AG04449 (cell line): ENCODE measurements around the gene SLC39A9.
"Not testable (repeated sequence)": the region's sequence is repeated elsewhere in the genome, so short reads cannot be mapped to it uniquely, and the experiment has no call there.

ENCODE experiments used
- CTCF ChIA-PET: fragments of 350-600 bp; formaldehyde crosslinking; extraction: SDS; loops from one replicate; lab custom pipeline; 2021; ENCODE audit warnings: antibody characterized with exemption; lab: Yijun Ruan, JAX
- POLR2A ChIA-PET: fragments of 400-600, 350-600 bp; formaldehyde crosslinking; extraction: SDS; loops from one replicate; lab custom pipeline; 2020; ENCODE audit warnings: antibody characterized with exemption, inconsistent platforms; lab: Yijun Ruan, JAX
- DNase-seq: peaks from one replicate; pipeline ENCODE4 v3.0.0-alpha.2; 2010; ENCODE audit warnings: low read depth, low spot score
- H3K4me3 ChIP-seq: 2 replicates; pipeline ENCODE4 v1.5.1; 2011; ENCODE audit warnings: low read depth, mild to moderate bottlenecking, control low read depth, low read length
- TF ChIP-seq, protein P1 (sequence below): IDR thresholded peaks from one replicate; pipeline ENCODE4 v1.5.1; 2011; ENCODE audit warnings: mild to moderate bottlenecking, moderate library complexity, low read length, control low read depth, inconsistent platforms; ENCODE audit not compliant: insufficient read depth; ENCODE audit errors: missing control alignments

Gene SLC39A9

DNA sequence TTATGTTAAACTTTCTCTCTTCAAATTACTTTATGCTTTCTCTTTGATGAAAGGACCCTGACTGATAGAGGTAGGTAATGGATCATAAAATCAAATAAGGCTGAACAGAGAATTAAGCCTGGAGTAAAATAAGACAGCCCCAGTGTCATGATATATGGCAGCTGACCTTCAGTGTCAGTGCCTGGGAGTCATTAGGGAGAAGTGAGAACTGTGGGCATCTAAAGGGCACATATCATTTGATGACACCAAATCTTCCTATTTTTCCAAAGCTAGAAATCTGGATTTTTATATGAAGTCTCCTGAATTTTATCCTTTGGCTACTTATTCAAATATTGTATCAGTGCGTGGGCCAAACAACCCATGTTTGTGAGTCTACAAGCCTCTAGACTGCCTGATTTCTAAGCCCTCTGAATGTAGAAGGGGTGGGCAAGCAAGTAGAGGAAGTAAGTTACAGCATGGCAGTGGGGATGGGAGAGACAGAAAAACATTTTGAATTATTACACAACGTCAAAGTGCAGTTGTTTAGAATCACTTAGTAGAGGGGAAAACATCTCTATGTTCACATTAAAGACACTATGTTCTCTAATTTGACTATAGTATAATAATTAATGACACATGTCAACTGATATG lies 10.0 kb downstream of the SLC39A9 start:
- no peak for DNase-seq
- TF ChIP-seq, protein P1, sequence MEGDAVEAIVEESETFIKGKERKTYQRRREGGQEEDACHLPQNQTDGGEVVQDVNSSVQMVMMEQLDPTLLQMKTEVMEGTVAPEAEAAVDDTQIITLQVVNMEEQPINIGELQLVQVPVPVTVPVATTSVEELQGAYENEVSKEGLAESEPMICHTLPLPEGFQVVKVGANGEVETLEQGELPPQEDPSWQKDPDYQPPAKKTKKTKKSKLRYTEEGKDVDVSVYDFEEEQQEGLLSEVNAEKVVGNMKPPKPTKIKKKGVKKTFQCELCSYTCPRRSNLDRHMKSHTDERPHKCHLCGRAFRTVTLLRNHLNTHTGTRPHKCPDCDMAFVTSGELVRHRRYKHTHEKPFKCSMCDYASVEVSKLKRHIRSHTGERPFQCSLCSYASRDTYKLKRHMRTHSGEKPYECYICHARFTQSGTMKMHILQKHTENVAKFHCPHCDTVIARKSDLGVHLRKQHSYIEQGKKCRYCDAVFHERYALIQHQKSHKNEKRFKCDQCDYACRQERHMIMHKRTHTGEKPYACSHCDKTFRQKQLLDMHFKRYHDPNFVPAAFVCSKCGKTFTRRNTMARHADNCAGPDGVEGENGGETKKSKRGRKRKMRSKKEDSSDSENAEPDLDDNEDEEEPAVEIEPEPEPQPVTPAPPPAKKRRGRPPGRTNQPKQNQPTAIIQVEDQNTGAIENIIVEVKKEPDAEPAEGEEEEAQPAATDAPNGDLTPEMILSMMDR = no peak
- CTCF ChIA-PET = interaction anchor here (1.0 kb wide), 1 partner anchor 16 kb away, joined by 3 read pairs; no protein-coding TSS in a partner anchor
- POLR2A ChIA-PET = no interaction called here
- H3K4me3 ChIP-seq = no peak overlapping the region

DNA sequence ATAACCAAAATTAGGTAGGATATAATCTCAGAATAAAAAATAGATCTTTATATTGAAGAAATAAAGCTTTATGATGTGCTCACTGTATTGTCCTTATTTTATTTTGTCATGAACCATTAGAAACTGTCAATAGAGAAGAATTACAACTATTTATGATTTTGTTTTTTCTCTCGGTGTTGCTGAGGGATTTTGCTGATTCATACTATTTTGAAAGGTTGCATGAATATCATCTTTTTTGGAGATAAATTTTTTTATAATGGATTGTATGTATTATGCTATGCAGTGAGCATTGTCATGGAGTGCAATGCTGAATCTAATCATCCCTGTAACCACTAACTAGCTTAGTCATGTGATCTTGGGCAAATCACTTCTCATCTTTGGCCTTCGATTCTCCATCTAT lies 15.0 kb downstream of the SLC39A9 start:
- H3K4me3 ChIP-seq = no peak overlapping the region
- DNase-seq = no peak
- ChIA-PET CTCF (no interaction called here), POLR2A (no interaction called here)
- TF ChIP-seq, protein P1 = no peak

DNA sequence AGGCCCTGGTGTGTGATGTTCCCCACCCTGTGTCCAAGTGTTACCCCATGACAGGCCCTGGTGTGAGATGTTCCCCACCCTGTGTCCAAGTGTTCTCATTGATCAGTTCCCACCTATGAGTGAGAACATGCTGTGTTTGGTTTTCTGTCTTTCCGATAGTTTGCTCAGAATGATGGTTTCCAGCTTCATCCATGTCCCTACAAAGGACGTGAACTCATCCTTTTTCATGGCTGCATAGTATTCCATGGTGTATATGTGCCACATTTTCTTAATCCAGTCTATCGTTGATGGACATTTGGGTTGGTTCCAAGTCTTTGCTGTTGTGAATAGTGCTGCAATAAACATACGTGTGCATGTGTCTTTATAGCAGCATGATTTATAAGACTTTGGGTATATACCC lies 17.6 kb downstream of the SLC39A9 start:
- CTCF ChIA-PET, H3K4me3 ChIP-seq, POLR2A ChIA-PET, DNase-seq: not testable (repeated sequence)

DNA sequence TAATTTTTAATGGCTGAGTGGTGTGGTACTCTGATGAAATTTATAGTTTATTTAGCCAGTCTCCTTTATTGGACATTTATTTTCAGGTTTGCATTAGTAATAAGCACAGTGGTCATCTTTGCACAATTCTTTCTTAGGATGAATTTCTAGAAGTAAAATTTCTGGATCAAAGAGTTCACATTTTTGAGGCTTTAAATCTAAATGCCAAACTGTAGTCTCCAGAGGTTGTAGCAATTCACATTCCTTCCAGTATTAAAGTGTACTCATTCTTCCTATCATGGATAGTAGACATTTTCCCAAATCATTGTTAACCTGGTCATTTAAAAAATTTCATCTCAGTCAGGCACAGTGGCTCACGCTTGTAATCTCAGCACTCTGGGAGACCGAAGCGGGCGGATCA lies 24.8 kb downstream of the SLC39A9 start:
- ChIA-PET CTCF (interaction anchor here (1.5 kb wide), 1 partner anchor 12 kb away, joined by 4 read pairs; no protein-coding TSS in a partner anchor), POLR2A (interaction anchor here (0.7 kb wide), 1 partner anchor 46 kb away, joined by 3 read pairs; no protein-coding TSS in a partner anchor)
- no peak overlapping the region for H3K4me3 ChIP-seq
- DNase-seq = no peak
- TF ChIP-seq, protein P1 = no peak

DNA sequence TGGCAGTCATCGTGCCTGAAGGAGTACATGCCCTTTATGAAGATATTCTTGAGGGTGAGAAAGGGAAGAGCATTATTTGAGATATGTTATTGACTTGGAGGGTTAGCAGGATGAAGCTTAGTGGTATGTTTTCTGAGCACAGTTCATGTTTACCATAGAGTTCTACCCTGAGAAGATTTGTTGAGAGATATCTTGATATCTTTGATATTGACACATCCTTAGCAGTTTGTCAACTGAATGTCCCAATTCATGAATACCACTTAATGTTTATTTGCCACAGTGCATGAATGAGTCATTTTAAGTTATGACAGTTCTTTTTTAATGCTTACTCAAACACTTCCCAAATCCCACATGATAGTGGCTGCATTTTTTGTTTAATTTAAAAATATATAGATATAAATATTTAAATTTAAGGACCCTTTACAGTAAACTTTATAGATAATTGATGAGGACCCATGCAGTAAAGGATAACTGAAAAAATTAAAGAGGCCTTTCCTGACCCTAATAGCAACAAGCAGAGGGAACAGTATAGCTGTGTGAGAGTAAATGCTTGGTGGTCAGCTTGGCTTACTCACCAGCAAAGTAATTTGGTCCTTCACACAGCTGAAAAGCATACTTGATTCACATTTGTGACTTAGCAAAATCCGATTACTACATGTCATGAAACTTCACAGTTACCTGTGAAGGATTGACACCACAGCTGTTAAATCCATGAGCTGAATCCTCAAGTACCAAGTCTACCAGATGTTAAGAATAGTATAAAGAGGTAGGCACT lies 25.8 kb downstream of the SLC39A9 start:
- TF ChIP-seq, protein P1 = no peak
- ChIA-PET POLR2A (no interaction called here), CTCF (interaction anchor here (0.6 to 1.5 kb wide), 7 partner anchors 9 to 190 kb away, joined by 3 to 4 read pairs (median 3); no protein-coding TSS in a partner anchor)
- H3K4me3 ChIP-seq = no peak overlapping the region
- no peak for DNase-seq

DNA sequence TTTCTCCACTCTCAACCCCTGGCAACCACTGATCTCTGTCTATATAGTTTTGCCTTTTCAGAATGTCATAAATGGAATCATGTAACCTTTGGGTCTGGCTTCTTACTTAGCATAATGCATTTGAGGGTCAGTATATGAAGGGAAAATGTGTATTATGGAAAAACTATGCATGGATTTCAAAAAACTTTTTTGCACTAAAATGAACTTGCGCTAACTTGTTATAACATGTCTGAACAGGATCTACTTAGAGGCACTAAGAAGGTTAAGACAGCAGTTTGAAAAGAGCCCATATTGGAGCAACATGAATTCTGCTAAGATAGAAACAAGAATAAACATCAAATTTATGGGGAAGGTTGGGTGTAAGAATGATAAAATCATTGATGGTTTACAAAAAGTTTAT lies 29.1 kb downstream of the SLC39A9 start:
- no peak for DNase-seq
- TF ChIP-seq, protein P1 = no peak
- POLR2A ChIA-PET = no interaction called here
- H3K4me3 ChIP-seq = no peak overlapping the region
- CTCF ChIA-PET = interaction anchor here (1.9 kb wide), 1 partner anchor 185 kb away, joined by 7 read pairs; no protein-coding TSS in a partner anchor
